AG04449 (cell line): ENCODE results near the gene LPIN1.

Experiments used
- CTCF ChIA-PET: fragments of 350-600 bp; formaldehyde crosslinking; extraction: SDS; loops from one replicate; lab custom pipeline; 2021; ENCODE audit warnings: antibody characterized with exemption; lab: Yijun Ruan, JAX
- POLR2A ChIA-PET: fragments of 400-600, 350-600 bp; formaldehyde crosslinking; extraction: SDS; loops from one replicate; lab custom pipeline; 2020; ENCODE audit warnings: antibody characterized with exemption, inconsistent platforms; lab: Yijun Ruan, JAX
- DNase-seq: peaks from one replicate; pipeline ENCODE4 v3.0.0-alpha.2; 2010; ENCODE audit warnings: low read depth, low spot score
- H3K4me3 ChIP-seq: 2 replicates; pipeline ENCODE4 v1.5.1; 2011; ENCODE audit warnings: low read depth, mild to moderate bottlenecking, control low read depth, low read length
- CTCF ChIP-seq: IDR thresholded peaks from one replicate; pipeline ENCODE4 v1.5.1; 2011; ENCODE audit warnings: mild to moderate bottlenecking, moderate library complexity, low read length, control low read depth, inconsistent platforms; ENCODE audit not compliant: insufficient read depth; ENCODE audit errors: missing control alignments

The LPIN1 gene

DNA sequence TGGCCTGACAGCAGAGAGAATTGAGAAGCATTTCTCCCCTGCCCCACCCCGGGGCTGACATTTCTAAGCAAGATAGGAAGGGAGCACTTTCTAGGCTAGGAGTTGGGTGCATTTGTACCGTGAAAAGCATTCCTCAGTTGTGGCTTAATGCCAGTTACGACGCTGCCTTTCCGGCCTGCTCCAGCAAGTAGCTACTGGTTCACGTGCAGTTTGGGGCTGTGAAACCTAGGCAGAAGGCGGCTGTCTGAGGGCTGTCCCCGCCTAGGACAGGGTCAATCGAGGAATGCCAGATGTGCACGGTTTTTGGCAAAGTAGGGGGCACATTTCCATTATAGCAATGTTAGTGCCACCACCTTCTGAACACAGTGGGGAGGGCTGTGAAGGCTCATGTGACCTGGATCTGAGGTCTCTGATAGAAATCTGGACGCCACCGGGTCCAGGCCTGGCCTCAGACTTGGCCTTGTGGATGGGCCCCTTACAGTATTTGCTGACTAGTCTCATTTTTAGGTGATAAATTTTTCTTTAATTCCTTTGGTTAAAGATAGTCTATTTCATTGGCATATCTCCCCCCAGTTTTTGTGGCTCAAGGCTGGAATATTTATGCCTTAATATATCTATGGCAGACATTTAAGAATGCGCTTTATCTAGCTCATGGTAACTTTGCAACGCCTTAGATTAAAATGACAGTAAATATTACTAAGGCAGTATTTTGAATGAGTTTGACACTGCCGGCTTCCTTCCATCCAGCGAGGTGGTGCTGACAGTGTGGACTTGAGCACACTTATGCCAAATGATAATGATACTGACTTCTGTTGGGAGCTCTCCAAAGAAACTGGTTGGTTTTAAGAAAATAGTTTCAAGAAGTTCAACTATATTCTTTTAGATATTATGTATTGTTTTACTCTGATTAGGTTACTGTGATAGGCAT lies 78.7 kb downstream of the LPIN1 start:
- CTCF ChIA-PET, result no interaction called here

DNA sequence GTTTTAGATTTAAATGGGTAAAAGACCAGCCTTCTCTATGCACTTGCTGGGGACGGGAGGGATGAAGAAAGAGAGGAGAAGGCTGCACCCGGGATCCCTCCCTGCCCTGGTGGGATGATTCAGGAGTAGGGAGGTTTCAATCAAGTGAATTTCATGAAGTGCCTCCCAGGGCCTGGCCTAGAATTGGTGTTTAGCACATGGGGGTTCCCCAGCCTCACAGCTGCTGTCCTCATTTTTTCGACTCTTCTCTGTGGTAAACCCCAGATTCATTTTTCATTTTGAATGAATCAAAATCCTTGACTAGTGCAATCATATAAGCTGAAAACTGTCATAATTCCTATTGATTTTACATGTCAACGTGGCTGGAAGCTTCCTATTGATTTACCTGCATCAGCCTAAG lies 81.1 kb downstream of the LPIN1 start:
- no peak overlapping the region for H3K4me3 ChIP-seq
- POLR2A ChIA-PET, result interaction anchor here (0.5 kb wide), 1 partner anchor 730 kb away, joined by 3 read pairs; no protein-coding TSS in a partner anchor
- CTCF ChIA-PET, result interaction anchor here (1.6 to 5.3 kb wide), 3 partner anchors 792 to 1180 kb away, joined by 4 to 32 read pairs (median 8); partner anchors contain the start of gene TRIB2
- DNase-seq, result no peak
- no peak for TF ChIP-seq CTCF

More for the DNA sequence above, 78.7 kb downstream of the LPIN1 start:
- DNase-seq, result no peak
- POLR2A ChIA-PET, result no interaction called here
- no peak overlapping the region for H3K4me3 ChIP-seq
- TF ChIP-seq CTCF, result no peak

GRCh38 chr2:11828933-11829323 lies 82.5 kb downstream of the LPIN1 start:
- no peak overlapping the region for H3K4me3 ChIP-seq
- TF ChIP-seq CTCF, result no peak
- CTCF ChIA-PET, result interaction anchor here (0.8 to 5.3 kb wide), 9 partner anchors 706 to 1180 kb away, joined by 3 to 32 read pairs (median 5); partner anchors contain the start of gene TRIB2

DNA sequence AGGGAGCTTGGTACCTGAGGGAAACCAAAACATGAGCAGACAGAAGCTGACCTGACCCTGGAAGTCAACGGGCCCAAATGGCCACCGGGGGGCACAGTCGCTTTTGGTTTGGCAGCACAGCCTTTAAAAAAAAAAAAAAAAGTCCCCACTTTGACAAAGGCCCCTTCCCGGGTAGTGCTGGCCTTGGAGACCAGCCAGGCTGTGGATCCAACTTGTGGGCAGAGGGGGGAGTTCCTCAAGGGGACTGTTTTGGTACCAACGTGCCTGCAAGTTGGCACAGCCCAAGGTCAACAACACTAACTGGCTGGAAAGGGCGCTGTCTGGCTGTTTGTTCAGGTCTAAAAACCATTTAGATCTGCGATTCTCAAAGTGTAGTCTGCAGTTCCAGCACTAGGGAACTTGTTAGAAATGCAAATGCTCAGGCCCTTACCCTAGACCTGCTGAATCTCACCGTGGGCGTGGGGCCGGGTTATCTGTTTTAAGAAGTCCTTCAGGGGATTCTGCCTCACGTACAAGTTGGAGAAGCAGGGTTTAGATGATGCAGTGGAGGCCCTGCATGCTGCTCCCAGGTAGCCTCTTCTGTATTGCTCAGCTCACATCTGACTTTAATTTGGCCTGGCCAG lies 83.0 kb downstream of the LPIN1 start:
- no peak overlapping the region; the same call in 1 of the 2 replicates for H3K4me3 ChIP-seq
- peak; percentile 56 for TF ChIP-seq CTCF
- CTCF ChIA-PET, result interaction anchor here (0.8 to 5.3 kb wide), 11 partner anchors 10 to 1180 kb away, joined by 3 to 32 read pairs (median 3); partner anchors contain the start of gene TRIB2
- DNase-seq, result no peak
- POLR2A ChIA-PET, result interaction anchor here (0.6 to 1.3 kb wide), 4 partner anchors 489 to 1178 kb away, joined by 3 read pairs; no protein-coding TSS in a partner anchor

More at GRCh38 chr2:11828933-11829323, 82.5 kb downstream of the LPIN1 start:
- no peak for DNase-seq
- POLR2A ChIA-PET, result no interaction called here

DNA sequence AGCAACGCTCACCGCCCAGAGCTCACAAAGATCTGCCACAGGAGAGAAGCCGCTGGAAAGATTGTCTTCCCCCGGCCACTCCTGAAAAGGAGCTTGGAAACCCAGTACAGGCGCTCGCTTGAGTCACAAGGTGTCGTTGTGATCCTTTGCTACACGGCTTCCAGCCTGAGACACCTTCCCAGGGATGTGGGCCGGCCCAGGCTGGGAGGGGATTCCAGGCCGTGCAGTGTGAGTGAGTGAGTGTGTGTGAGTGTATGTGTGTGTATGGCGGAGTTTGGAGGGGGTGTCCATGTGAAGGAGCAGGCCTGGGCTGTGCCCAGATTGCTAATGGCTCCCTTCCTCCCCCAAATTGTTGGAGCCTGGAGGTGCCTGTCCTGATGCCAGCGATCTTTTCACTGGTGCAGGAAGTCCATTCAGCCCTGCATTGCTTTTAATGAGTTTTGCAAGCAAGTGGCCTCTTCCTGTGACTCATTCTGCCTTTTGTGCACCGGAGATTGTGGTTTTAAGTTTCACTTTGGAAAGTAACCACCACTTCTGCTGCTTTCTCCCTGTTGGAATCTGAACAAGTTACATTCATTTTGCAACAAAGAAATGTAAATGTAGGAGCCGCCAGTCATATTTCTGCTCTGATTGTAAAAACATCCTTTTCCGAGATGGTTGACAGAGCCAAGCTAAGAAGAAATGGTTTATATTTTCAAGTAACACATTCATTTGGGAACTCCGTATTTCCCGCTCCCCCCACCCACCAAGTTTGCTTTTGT lies 83.7 kb downstream of the LPIN1 start:
- POLR2A ChIA-PET, result interaction anchor here (0.6 to 1.3 kb wide), 4 partner anchors 489 to 1177 kb away, joined by 3 read pairs; no protein-coding TSS in a partner anchor
- peak; percentile 93 for DNase-seq
- H3K4me3 ChIP-seq, result peak overlapping the region; percentile 40
- CTCF ChIA-PET, result interaction anchor here (0.7 to 5.3 kb wide), 11 partner anchors 10 to 1179 kb away, joined by 3 to 32 read pairs (median 3); partner anchors contain the start of gene TRIB2
- TF ChIP-seq CTCF, result peak; percentile 37
